HepG2 (cell line): ENCODE results near the gene ALG9. TPM values are rescaled to one million over a fixed set of nuclear protein-coding genes. Genes with fewer than 3 reads are reported as not detected.

ENCODE experiments used
- AGO1 ChIP-seq: fragments of 200-400 bp; formaldehyde crosslinking; IDR thresholded peaks from 2 replicates; pipeline ENCODE4 v1.6.1; 2017; ENCODE audit warnings: mild to moderate bottlenecking, low read depth, low read length, moderate library complexity; ENCODE audit not compliant: poor library complexity, severe bottlenecking
- ARNT2 ChIP-seq: sonication (generic); formaldehyde crosslinking; IDR thresholded peaks from 2 replicates; pipeline ENCODE4 v1.8.0; 2022; ENCODE audit warnings: mild to moderate bottlenecking, low read depth, missing genetic modification reagents, moderate library complexity
- CENPX ChIP-seq: sonication (generic); formaldehyde crosslinking; IDR thresholded peaks from 2 replicates; pipeline ENCODE4 v1.9.0; 2021; ENCODE audit warnings: mild to moderate bottlenecking, missing genetic modification reagents, moderate library complexity
- CHD2 ChIP-seq: IDR thresholded peaks from 2 replicates; pipeline ENCODE4 v1.6.1; 2011; ENCODE audit warnings: low read depth, low read length, improper control_type of control experiment
- FLYWCH1 ChIP-seq: sonication (generic); formaldehyde crosslinking; IDR thresholded peaks from 2 replicates; pipeline ENCODE4 v1.8.1; 2023; ENCODE audit warnings: mild to moderate bottlenecking, missing genetic modification reagents
- HDAC1 ChIP-seq: sonication (generic); formaldehyde crosslinking; IDR thresholded peaks from 2 replicates; pipeline ENCODE4 v1.5.1; 2020; ENCODE audit warnings: mild to moderate bottlenecking, missing genetic modification reagents
- KLF13 ChIP-seq: sonication (generic); formaldehyde crosslinking; IDR thresholded peaks from 2 replicates; pipeline ENCODE4 v1.4.0; 2020; ENCODE audit warnings: mild to moderate bottlenecking, missing genetic modification reagents
- KLF15 ChIP-seq: sonication (generic); formaldehyde crosslinking; IDR thresholded peaks from 2 replicates; pipeline ENCODE4 v1.8.1; 2023; ENCODE audit warnings: borderline replicate concordance, mild to moderate bottlenecking, inconsistent platforms, missing genetic modification reagents, mixed read lengths
- PITX1 ChIP-seq: sonication (generic); formaldehyde crosslinking; IDR thresholded peaks from 2 replicates; pipeline ENCODE4 v1.5.1; 2020; ENCODE audit warnings: mild to moderate bottlenecking, missing genetic modification reagents
- PRMT3 ChIP-seq: sonication (generic); formaldehyde crosslinking; IDR thresholded peaks from 2 replicates; pipeline ENCODE4 v1.8.1; 2022; ENCODE audit warnings: low read depth, mild to moderate bottlenecking, moderate library complexity, missing genetic modification reagents, borderline replicate concordance
- RARA ChIP-seq: IDR thresholded peaks from 2 replicates; pipeline ENCODE4 v1.6.1; 2016; ENCODE audit warnings: missing genetic modification reagents, missing compliant biosample characterization
- SAP130 ChIP-seq: IDR thresholded peaks from 2 replicates; pipeline ENCODE4 v1.6.1; 2016; ENCODE audit warnings: low read depth
- SCMH1 ChIP-seq: sonication (generic); formaldehyde crosslinking; IDR thresholded peaks from 2 replicates; pipeline ENCODE4 v1.9.0; 2021; ENCODE audit warnings: missing genetic modification reagents, mild to moderate bottlenecking, borderline replicate concordance
- SMAD3 ChIP-seq: sonication (generic); formaldehyde crosslinking; IDR thresholded peaks from 2 replicates; pipeline ENCODE4 v1.4.0; 2020; ENCODE audit warnings: missing genetic modification reagents
- STAG1 ChIP-seq: sonication (generic); formaldehyde crosslinking; IDR thresholded peaks from 2 replicates; pipeline ENCODE4 v1.4.0; 2020; ENCODE audit warnings: missing genetic modification reagents
- TBL1XR1 ChIP-seq: fragments of 150-350 bp; IDR thresholded peaks from 2 replicates; pipeline ENCODE4 v1.6.1; 2014; ENCODE audit warnings: borderline replicate concordance, low read length; ENCODE audit not compliant: partially characterized antibody
- YY1 ChIP-seq: IDR thresholded peaks from 2 replicates; pipeline ENCODE4 v1.6.1; 2011; ENCODE audit warnings: low read length, low read depth, moderate library complexity, mild to moderate bottlenecking; ENCODE audit not compliant: insufficient read depth, insufficient replicate concordance
- ZFAT ChIP-seq: sonication (generic); formaldehyde crosslinking; conservative IDR thresholded peaks from 2 replicates; pipeline ENCODE4 v1.8.1; 2023; ENCODE audit warnings: missing genetic modification reagents, inconsistent platforms
- ZMYM2 ChIP-seq: sonication (generic); formaldehyde crosslinking; IDR thresholded peaks from 2 replicates; pipeline ENCODE4 v1.8.0; 2022; ENCODE audit warnings: mild to moderate bottlenecking, missing genetic modification reagents
- ZNF180 ChIP-seq: sonication (generic); formaldehyde crosslinking; IDR thresholded peaks from 2 replicates; pipeline ENCODE4 v1.4.0; 2020; ENCODE audit warnings: low read depth, missing genetic modification reagents, borderline replicate concordance
- ZNF224 ChIP-seq: sonication (generic); formaldehyde crosslinking; IDR thresholded peaks from 2 replicates; pipeline ENCODE4 v1.5.0; 2020; ENCODE audit warnings: mild to moderate bottlenecking, missing genetic modification reagents
- ZNF484 ChIP-seq: sonication (generic); formaldehyde crosslinking; IDR thresholded peaks from 2 replicates; pipeline ENCODE4 v1.5.1; 2020; ENCODE audit warnings: mild to moderate bottlenecking, low read depth, missing genetic modification reagents, borderline replicate concordance
- ZNF678 ChIP-seq: sonication (generic); formaldehyde crosslinking; IDR thresholded peaks from 2 replicates; pipeline ENCODE4 v1.4.0; 2020; ENCODE audit warnings: mild to moderate bottlenecking, missing genetic modification reagents
- ZNF747 ChIP-seq: sonication (generic); formaldehyde crosslinking; IDR thresholded peaks from 2 replicates; pipeline ENCODE4 v1.8.1; 2023; ENCODE audit warnings: missing genetic modification reagents, mild to moderate bottlenecking, borderline replicate concordance
- ZNF776 ChIP-seq: sonication (generic); formaldehyde crosslinking; IDR thresholded peaks from 2 replicates; pipeline ENCODE4 v1.4.0; 2020; ENCODE audit warnings: mild to moderate bottlenecking, missing genetic modification reagents
- ZSCAN25 ChIP-seq: sonication (generic); formaldehyde crosslinking; IDR thresholded peaks from 2 replicates; pipeline ENCODE4 v1.8.0; 2022; ENCODE audit warnings: mild to moderate bottlenecking, missing genetic modification reagents
- polyA plus RNA-seq, 8 experiments: library from polyadenylated mRNA; depleted of rRNA in 3 of 8; stranded (reverse) in 7 of 8; unstranded in 1 of 8; fragments of >200 nt; fragmentation: Illumina TruSeq in 4 of 8; extraction: Trizol in 4 of 8; gene quantifications; 2 replicates each; pipeline versions ENCODE4 v1.2.1 to v1.2.3, GENCODE V29; 2011 to 2016; ENCODE audit warnings: low read depth in 4 of 8, missing spikeins in 1 of 8, mixed read lengths in 1 of 8; ENCODE audit not compliant: insufficient read depth in 1 of 8
- total RNA-seq, 5 experiments: library from RNA; depleted of rRNA; stranded (reverse); fragments of >200 nt; fragmentation: Illumina TruSeq; extraction: Trizol; gene quantifications; 2 replicates each; pipeline ENCODE4 v1.2.3, GENCODE V29; 2016; ENCODE audit warnings: low read depth in 1 of 5
- TF ChIP-seq, protein P1 (sequence below): sonication (generic); formaldehyde crosslinking; IDR thresholded peaks from 2 replicates; pipeline ENCODE4 v1.5.0; 2020; ENCODE audit warnings: missing genetic modification reagents
- TF ChIP-seq, protein P2 (sequence below): IDR thresholded peaks from 2 replicates; pipeline ENCODE4 v1.6.1; 2016; ENCODE audit warnings: missing compliant biosample characterization, missing genetic modification reagents, borderline replicate concordance
- TF ChIP-seq, protein P3 (sequence below): sonication (generic); formaldehyde crosslinking; IDR thresholded peaks from 2 replicates; pipeline ENCODE4 v1.5.1; 2020; ENCODE audit warnings: missing genetic modification reagents, mild to moderate bottlenecking, borderline replicate concordance

ALG9 gene
- total and polyA plus RNA-seq, 2 of the 13 experiments (the other 11 are each of a cell fraction or from before 2014, with no cell fraction given), result 39.4 to 40.6 TPM

DNA sequence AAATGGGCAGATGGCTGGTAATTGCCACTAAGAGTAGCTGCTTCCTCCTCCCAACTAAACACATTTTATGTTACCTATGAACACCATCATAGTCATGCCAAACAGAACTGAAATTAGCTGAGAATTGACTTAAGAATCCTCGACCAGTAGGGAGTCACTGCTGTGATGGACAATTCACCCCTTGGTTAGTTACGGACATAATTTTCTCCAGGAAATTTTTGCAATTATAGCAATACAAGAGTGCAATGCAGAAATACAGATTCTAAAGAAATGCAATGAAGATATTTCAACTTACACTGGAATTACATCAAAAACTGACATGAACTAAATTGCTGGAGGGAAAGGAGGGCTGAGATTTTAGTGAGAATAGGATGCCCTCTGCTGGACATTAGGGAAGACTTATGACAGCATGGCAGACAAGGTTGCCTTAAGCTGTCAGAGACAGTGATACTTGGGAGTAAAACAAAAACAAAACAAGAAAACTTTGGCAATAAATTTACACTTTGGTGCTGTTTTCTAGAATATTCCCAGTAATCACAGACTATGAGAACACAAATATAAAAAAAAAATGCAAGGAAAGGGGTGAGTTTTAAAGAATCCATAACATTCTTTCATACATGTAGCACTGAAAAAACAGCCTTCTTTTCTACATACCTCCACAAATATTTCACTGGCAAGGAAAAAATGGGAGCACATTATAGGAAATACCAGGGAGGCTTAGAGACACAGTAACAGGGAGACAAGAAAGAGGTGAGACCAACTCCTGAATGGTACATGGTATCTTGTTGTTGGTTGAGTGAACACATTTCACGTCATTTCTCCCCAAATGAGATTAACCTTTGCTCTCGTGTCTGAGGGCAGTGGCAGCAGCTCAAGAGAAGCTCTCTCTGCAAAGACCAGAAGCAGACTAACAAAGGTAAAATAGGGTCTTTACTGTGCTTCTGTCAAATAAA lies 94.0 kb downstream of the ALG9 start (continued):
- TF ChIP-seq PRMT3 (no peak), ZMYM2 (CRISPR knock-in tag) (no peak), CHD2 (no peak), STAG1 (CRISPR knock-in tag) (peak; percentile 88), AGO1 (no peak), ZNF224 (CRISPR knock-in tag) (no peak), ZNF678 (no peak), YY1 (no peak), FLYWCH1 (CRISPR knock-in tag) (no peak), KLF13 (no peak), SMAD3 (CRISPR knock-in tag) (0 out of 2 replicates have a peak, but pooled peaks have one; percentile 17), SAP130 (CRISPR knock-in tag) (peak; percentile 65), ZNF747 (CRISPR knock-in tag) (no peak), ZNF484 (CRISPR knock-in tag) (no peak), RARA (CRISPR knock-in tag) (peak; percentile 72), ZNF180 (CRISPR knock-in tag) (no peak), ZSCAN25 (no peak), KLF15 (no peak), CENPX (no peak), HDAC1 (CRISPR knock-in tag) (no peak), PITX1 (peak; percentile 94), TBL1XR1 (no peak), SCMH1 (CRISPR knock-in tag) (no peak), ARNT2 (CRISPR knock-in tag) (0 out of 2 replicates have a peak, but pooled peaks have one; percentile 47), ZFAT (CRISPR knock-in tag) (no peak), ZNF776 (CRISPR knock-in tag) (no peak)
- TF ChIP-seq, protein P1, sequence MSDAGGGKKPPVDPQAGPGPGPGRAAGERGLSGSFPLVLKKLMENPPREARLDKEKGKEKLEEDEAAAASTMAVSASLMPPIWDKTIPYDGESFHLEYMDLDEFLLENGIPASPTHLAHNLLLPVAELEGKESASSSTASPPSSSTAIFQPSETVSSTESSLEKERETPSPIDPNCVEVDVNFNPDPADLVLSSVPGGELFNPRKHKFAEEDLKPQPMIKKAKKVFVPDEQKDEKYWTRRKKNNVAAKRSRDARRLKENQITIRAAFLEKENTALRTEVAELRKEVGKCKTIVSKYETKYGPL (CRISPR knock-in tag), result no peak
- TF ChIP-seq, protein P2, sequence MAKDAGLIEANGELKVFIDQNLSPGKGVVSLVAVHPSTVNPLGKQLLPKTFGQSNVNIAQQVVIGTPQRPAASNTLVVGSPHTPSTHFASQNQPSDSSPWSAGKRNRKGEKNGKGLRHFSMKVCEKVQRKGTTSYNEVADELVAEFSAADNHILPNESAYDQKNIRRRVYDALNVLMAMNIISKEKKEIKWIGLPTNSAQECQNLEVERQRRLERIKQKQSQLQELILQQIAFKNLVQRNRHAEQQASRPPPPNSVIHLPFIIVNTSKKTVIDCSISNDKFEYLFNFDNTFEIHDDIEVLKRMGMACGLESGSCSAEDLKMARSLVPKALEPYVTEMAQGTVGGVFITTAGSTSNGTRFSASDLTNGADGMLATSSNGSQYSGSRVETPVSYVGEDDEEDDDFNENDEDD (CRISPR knock-in tag), result no peak
- TF ChIP-seq, protein P3, sequence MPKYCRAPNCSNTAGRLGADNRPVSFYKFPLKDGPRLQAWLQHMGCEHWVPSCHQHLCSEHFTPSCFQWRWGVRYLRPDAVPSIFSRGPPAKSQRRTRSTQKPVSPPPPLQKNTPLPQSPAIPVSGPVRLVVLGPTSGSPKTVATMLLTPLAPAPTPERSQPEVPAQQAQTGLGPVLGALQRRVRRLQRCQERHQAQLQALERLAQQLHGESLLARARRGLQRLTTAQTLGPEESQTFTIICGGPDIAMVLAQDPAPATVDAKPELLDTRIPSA (CRISPR knock-in tag), result no peak
